ENCODE measurements around the gene ANK2. TPM values are rescaled to one million over a fixed set of nuclear protein-coding genes. Genes with fewer than 3 reads are reported as not detected.

ANK2 gene
- total RNA-seq, 1 experiment from 2014 or later = 5.6 TPM

- no peak for TF ChIP-seq REST (IDR thresholded peaks at IDR 0.05; ENCODE audit: low read depth)
These were observed 140.1 kb downstream of the ANK2 start (continued) for GRCh38 chr4:113189546-113189945.

- H3K9me2 ChIP-seq (ENCODE audit: insufficient read depth) = no peaks in the 10 kb centered on the region
- H3K27me3 ChIP-seq (ENCODE audit: insufficient read depth, low read length) = no peaks in the 10 kb centered on the region
- H3K27ac ChIP-seq (ENCODE audit: low read depth, low read length) = no peak overlapping the region
- no peak overlapping the region for H3K4me2 ChIP-seq (ENCODE audit: low read length)
- ChIA-PET RAD21 (ENCODE audit: low non-redundant PET in 1 of 2, low total read pairs in 2 of 2, uncharacterized antibody in 2 of 2, unreplicated experiment in 2 of 2) (no interaction called here), CTCF (no interaction called here), POLR2A (no interaction called here)
- DNase-seq (ENCODE audit: low read depth, low spot score) (no peak), ATAC-seq (no peak)
- H3K9me3 ChIP-seq (ENCODE audit: control insufficient read depth in 1 of 2, insufficient read depth in 1 of 2, low read depth in 1 of 2, low read length in 2 of 2) = no peaks in the 10 kb centered on the region
- intact Hi-C loops (cut with micrococcal nuclease) = no loop called here
- H3K4me3 ChIP-seq (replicated peaks in 1 of 2; ENCODE audit: low read depth in 1 of 2, low read length in 2 of 2) = no peak overlapping the region
- H3K4me1 ChIP-seq (ENCODE audit: control insufficient read depth in 1 of 2, insufficient read depth in 2 of 2, low read length in 2 of 2) = no peaks in the 10 kb centered on the region
- TF ChIP-seq ZFX (IDR thresholded peaks at IDR 0.05) (no peak), JUND (IDR thresholded peaks at IDR 0.05) (no peak), CTCF (IDR thresholded peaks at IDR 0.05 in 2 of 3, conservative IDR thresholded peaks at IDR 0.05 in 1 of 3; ENCODE audit: borderline replicate concordance in 1 of 3, insufficient read depth in 1 of 3, low read depth in 2 of 3, low read length in 2 of 3) (no peak), SIN3A (IDR thresholded peaks at IDR 0.05; ENCODE audit: low read depth) (no peak), CBX3 (IDR thresholded peaks at IDR 0.05; ENCODE audit: low read depth) (no peak)
- H3K9ac ChIP-seq (ENCODE audit: low read length) = no peak overlapping the region
- no peaks in the 10 kb centered on the region for H3K79me2 ChIP-seq (ENCODE audit: insufficient read depth, low read length)
- BruUV-seq (replicated peaks) = no TSS peak
- no peaks in the 10 kb centered on the region for H3K36me3 ChIP-seq (ENCODE audit: control insufficient read depth in 1 of 2, insufficient read depth in 2 of 2, low read length in 2 of 2)
- H2AFZ ChIP-seq (ENCODE audit: low read depth, low read length, poor library complexity, severe bottlenecking) = no peak overlapping the region
- no peaks in the 10 kb centered on the region for H4K20me1 ChIP-seq (ENCODE audit: insufficient read depth)
These were observed 159.7 kb downstream of the ANK2 start for GRCh38 chr4:113209153-113209552.
